ENCODE measurements around the gene B3GALT5. TPM values are rescaled to one million over a fixed set of nuclear protein-coding genes. Genes with fewer than 3 reads are reported as not detected.
"Not testable (repeated sequence)": the region's sequence is repeated elsewhere in the genome, so short reads cannot be mapped to it uniquely, and the experiment has no call there.

B3GALT5 gene
- total RNA-seq, 1 experiment from 2014 or later = 0.33 TPM

- no peak for DNase-seq (ENCODE audit: low spot score)
Measured at GRCh38 chr21:39666681-39667315, 54.1 kb downstream of the B3GALT5 start.

- no peak for DNase-seq (ENCODE audit: low spot score)
Measured at GRCh38 chr21:39667353-39667891, 54.7 kb downstream of the B3GALT5 start.

GRCh38 chr21:39668369-39668768 lies 55.6 kb downstream of the B3GALT5 start:
- DNase-seq (ENCODE audit: low spot score) = no peak

- no peak for DNase-seq (ENCODE audit: low spot score)
Measured at GRCh38 chr21:39669485-39669884, 56.7 kb downstream of the B3GALT5 start.

- DNase-seq (ENCODE audit: low spot score) = no peak
Measured at GRCh38 chr21:39669976-39670661, 57.4 kb downstream of the B3GALT5 start.

DNA sequence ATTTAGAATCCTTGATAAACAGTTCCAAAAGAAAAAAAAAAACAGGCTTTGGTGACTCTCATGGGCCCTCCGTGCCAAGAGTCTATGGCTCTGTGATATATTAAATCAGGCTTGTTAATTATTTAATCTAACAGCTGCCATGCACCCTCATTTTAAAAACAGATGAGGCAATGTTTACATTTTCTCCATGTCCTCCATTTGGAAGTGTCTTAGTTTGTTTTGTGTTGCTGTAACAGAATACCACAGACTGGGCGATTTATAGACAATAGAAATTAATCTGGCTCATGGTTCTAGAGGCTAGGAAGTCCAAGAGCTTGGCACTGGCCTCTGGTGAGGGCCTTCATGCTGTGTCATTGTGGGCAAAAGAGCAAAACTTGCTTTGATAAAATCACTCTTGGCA lies 58.0 kb downstream of the B3GALT5 start:
- DNase-seq (ENCODE audit: low spot score) = peak; percentile 55

DNA sequence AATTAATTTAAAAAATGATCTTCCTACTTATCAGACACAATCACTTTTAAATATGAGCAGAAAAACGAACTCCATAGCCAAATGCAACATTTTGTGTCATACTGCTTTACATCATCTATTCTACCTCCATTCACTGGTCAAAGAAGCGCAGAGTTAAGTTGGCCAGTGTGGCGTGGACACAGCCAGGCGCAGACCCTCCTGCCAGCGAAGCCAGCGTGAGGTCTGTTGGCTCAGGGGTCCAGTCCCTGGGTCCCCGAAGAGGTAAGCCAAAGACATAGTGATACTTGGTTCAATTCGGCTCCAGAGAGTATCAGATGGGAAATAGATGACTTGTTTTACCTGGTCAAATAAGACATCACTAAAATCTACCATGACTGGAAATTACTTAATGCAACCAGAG lies 59.2 kb downstream of the B3GALT5 start:
- no peak for DNase-seq (ENCODE audit: low spot score)

GRCh38 chr21:39673163-39673562 lies 60.4 kb downstream of the B3GALT5 start:
- no peak for DNase-seq (ENCODE audit: low spot score)

GRCh38 chr21:39673736-39674135 lies 61.0 kb downstream of the B3GALT5 start:
- no peak for DNase-seq (ENCODE audit: low spot score)

DNA sequence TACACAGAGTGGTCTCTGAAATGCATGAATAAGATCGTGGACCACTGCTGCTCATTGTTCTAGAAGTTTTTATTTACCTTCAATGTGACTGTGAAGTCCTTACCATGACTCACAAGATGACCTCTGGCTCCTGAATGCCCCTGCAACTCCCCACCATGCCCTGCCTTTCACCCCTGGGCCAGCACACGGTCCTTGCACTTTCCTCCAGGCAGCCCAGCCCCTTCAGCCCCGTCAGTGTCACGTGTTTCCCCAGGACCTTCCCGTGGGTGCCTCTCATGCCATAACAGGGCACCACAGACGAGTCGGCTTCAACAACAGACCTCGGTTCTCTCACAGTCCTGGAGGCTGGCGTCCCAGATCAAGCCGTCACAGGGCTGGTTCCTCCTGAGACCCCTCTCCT lies 62.1 kb downstream of the B3GALT5 start:
- no peak for DNase-seq (ENCODE audit: low spot score)

DNA sequence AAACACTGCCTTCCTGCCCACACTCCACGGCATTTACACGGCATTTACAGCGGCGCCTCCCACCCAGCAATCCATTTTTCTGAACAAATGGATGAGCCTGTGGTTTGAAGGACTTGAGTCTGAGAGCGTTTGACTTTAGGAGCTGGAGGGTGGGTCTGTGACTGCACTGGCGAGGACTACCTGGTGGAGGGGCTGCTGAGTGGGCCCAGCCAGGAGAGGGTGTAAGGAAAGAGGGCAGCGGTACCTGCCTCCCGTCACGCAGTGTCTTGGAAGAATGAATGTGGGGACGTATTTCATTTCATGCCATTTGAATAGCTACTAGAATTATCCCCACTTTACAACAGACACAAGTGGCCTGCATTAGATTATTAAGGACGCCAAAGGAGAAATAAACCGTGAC lies 62.9 kb downstream of the B3GALT5 start:
- no peak for DNase-seq (ENCODE audit: low spot score)

DNA sequence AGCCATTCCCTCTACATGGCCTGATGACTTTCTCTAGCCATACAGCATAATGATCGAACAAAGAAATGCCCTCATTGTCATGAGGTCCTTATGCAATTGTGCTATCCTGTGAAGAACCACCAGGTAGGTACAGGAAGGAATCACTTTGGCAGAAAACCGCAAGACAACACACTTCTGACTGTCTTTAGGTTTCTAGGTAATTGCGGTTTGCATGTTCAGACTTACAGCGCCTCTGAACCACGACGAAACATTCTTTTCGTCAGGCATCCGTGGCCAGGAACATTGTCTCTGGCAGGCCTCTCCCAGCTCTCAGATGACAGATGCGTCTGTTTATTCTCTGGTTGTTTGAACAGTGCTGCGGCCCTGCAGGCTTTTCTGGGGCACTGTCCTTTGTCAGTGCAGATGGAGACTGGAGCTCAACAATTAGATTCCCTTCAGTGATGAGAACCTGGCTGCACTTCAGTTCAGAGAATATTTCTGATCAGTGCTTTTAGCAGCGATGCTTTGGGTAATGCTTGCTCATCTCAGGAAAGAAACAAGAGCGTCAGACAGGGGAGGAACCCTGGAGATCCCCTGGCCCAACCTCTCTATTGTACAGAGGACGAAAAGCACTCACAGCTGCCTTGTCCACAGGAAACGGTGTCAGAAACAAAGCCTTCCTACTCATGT lies 63.4 kb downstream of the B3GALT5 start:
- peak; percentile 29 for DNase-seq (ENCODE audit: low spot score)

- no peak for DNase-seq (ENCODE audit: low spot score)
Measured at GRCh38 chr21:39680216-39680615, 67.5 kb downstream of the B3GALT5 start.

GRCh38 chr21:39681257-39681656 lies 68.5 kb downstream of the B3GALT5 start:
- DNase-seq (ENCODE audit: low spot score) = no peak

DNA sequence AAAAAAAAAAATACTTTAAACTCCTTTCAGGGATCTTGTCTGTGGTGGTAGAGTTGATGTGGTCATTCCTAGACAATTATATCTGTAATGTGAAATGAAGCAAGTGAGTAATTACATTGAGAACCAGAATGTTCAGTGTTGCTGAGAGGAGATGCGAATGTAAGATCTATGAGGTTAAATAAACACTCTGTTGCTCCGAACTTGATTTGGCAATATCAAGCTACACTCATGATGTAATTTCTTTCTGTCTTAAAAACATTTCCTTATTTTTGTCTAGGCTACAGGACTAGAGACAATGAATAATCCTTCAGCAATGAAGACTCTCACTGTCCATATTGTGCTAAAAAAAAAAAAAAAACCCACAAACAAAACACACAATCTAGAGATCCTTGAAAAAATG lies 69.1 kb downstream of the B3GALT5 start:
- DNase-seq (ENCODE audit: low spot score) = peak; percentile 21

DNA sequence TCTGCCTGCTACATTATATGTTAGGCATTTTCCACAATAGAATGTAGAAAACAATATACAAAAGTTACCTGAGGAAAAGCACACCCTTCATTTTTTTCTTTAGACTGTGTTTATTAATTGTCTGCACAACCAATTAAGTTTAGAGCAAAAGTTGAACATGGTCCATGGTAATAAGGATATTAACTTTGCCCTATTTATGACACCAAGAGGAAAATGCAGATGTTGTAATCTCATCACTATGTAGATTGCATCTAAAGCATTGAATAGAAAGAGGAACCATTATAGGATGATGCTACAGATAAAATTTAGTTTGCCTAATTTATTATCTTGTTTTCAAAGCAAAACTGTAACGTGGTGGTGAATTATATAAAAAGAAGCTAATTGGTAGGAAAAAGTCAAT lies 72.5 kb downstream of the B3GALT5 start:
- no peak for DNase-seq (ENCODE audit: low spot score)

GRCh38 chr21:39685991-39686390 lies 73.3 kb downstream of the B3GALT5 start:
- no peak for DNase-seq (ENCODE audit: low spot score)

DNA sequence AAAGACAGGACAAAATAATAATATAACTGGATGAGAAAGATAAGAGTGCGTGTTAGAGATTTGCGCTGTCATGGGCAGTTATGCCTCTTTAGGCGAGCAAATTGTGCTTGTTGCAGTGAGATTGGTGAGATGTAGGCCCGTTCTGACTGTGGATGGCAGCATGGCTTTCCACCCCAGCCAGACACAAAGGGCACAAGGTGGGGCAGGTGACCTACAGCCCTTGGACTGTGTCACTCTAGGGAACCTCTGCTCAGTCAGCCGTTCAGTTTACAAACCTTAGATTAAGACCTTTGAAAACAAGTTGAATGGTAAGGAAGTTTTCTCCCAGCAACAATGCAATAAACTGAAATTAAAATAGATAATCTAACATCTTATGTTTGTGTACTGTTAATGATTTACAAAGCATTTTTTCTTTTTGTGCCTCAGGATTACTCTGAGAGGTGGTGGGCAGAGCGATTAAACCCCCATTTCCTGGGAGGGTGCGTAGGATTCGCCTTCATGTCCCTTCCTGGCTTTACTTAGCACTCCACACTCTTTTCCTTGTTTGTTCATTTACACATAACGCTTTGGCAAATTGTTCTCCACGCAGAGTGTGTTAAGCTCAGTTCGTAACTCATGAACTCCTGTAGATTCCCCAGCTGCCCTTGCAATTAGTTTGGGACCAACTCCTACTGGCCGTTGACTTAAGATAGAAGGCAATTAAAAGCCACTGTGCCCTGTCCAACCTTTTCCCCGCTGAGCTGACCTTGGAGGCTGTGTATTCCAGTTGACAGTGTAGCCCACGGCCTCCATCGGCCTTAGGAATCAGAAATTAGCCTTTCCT lies 74.1 kb downstream of the B3GALT5 start:
- no peak for DNase-seq (ENCODE audit: low spot score)

DNA sequence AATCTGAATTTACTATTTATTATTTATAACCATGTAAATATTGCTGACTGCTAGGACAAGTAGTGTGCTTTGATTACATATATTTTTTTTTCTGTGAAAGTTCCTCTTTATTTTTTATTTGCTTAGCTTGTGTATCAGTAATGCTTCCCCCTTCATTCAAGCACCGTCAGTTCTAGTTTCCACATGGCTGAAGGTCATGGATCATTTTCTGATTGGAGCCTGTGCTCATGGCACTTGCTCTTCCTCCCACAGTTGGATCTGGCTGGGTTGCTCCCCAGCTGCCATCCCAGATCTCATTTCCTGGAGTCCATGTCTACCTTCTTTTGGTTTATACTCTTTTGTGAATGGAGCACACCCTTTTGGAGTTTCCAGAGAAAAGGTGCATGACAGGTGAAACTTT lies 75.3 kb downstream of the B3GALT5 start:
- no peak for DNase-seq (ENCODE audit: low spot score)

DNA sequence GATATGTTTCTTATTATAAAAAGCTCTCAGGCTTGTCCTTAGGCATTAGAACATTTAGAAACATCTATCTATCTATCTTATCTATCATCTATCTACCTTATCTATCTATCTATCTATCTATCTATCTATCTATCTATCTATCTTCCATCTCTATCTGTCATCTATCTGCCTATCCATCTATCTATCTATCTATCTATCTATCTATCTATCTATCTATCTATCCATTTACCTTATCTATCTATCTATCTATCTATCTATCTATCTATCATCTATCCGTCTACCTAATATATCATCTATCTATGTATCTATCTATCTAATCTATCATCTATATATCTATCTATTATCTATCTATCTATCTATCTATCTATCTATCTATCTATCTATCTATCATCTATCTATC lies 77.1 kb downstream of the B3GALT5 start:
- DNase-seq (ENCODE audit: low spot score) = not testable (repeated sequence)

DNA sequence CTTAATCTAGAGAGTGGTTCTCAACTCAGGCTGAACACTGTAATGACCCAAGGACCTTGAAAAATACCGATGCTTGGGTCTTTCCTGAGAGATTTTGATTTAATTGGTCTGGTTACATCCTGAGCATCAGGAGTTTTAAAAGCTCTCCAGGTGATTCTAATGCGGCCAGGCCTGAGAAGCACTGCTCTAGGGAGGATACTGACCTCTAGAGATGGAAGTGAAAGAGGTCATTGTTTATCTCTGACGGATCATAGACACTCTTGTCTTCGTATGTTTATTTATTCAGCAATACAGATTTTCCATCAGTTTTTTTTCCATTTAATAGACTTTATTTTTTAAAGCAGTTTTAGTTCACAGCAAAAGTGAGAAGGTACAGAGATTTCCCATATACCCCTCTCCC lies 77.7 kb downstream of the B3GALT5 start:
- DNase-seq (ENCODE audit: low spot score) = no peak

- no peak for DNase-seq (ENCODE audit: low spot score)
Measured at GRCh38 chr21:39694750-39695149, 82.0 kb downstream of the B3GALT5 start.
